GM21723 (cell line): Measurements from ENCODE around the gene VPS37C.

ENCODE experiments used
- ATAC-seq: cut with Tn5 transposase; IDR thresholded peaks from one replicate; pipeline ENCODE4 v1.9.1; 2021; ENCODE audit warnings: mild to moderate bottlenecking, moderate library complexity; ENCODE audit not compliant: unreplicated experiment

The VPS37C gene

DNA sequence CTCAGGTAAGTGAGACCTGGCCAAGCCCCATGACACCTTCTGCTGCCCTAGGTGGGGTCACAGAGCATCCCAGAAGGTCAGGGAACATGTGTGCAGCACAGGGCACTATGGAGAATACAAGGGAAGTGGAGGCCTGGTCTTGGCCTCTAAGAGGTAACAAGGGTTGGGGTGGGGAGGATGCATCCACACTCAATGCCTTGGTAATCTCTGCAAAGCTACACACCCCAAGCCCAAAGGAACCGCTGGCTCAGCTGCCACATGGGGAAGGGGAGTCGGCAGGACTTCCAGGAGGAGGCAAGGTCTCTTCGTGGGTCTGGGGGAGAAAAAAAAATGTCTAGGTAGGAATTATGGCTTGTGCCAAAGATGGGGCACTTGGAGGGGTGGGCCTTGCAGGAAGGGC is 41.7 kb downstream of the VPS37C start:
- ATAC-seq = no peak

DNA sequence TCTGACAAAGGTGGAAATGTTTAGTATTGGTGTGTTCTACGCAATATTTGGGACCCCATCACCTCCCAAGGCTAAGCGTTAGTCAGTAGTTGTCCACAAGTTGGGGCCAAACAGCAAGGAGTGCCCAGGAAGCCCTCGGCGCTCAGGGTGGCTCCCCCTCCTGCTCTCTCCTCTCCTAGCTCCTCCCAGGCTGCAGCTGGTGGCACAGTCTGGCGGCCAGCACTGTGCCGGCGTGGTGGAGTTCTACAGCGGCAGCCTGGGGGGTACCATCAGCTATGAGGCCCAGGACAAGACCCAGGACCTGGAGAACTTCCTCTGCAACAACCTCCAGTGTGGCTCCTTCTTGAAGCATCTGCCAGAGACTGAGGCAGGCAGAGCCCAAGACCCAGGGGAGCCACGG is 42.2 kb downstream of the VPS37C start:
- ATAC-seq = no peak

DNA sequence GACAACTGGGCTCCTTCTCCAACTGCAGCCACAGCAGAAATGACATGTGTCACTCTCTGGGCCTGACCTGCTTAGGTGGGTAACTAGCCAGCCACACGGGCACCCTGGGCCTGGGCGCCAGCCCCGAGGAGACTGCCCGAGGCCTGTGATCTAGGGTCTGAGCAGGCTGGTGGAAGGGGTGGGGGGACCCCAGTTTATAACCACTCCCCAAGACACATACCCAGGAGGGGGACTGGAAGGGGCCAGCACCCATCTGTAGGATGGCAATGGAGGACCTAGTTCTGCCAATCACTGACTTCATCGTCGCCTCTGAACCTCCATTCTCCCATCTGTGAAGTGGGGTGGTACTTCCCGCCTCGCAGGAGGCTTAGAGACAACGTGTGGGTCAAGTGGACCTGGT is 42.8 kb downstream of the VPS37C start:
- ATAC-seq = no peak

DNA sequence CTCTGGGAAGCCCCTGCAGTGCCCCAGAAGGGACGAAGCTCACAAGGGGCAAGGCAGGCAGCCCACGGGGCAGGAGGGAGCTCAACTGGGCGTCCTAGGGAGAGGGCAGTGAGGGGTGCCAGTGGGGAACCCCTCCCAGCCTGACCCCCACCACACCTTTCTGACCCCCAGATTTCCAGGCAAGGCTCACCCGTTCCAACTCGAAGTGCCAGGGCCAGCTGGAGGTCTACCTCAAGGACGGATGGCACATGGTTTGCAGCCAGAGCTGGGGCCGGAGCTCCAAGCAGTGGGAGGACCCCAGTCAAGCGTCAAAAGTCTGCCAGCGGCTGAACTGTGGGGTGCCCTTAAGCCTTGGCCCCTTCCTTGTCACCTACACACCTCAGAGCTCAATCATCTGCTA is 43.2 kb downstream of the VPS37C start:
- no peak for ATAC-seq

DNA sequence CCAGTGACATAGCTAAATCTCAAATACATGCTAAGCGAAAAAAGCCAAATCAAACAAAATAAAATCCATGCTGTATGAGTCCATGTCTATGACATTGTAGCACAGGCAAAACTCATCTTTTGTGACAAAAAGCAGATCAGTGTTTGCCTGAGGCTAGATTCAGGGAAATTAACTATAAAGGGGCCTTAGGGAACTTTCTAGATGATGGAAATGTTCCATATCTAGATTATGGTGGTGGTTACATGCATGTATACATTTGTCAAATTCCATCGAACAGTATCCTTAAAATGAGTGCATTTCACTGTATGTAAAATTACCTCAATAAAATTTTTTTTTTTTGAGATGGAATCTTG is 44.1 kb downstream of the VPS37C start:
- no peak for ATAC-seq

DNA sequence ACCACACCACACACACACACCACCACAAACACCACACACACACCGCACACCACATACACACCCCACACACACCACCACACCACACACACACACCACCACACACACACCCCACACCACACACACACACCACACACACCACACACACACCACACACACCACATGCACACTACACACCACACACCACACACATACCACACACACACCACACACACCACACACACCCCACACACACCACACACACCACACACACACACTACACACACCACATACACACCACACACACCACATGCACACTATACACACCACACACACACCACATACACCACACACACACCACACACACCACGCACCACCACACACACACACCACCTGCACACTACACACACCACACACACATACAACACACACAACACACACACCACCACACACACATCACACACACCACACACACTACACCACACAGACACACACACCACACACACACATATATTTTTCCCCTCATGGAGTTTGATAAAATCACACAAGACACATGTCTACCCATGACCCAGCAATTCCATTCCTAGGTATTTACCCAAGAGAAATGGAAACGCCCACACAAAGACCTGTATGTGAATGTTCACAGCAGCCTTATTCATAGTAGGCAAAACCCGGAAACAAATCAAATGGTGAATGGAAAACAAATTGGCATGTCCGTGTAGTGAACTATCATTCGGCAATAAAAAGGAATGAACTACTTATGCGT is 44.6 kb downstream of the VPS37C start:
- ATAC-seq = no peak

DNA sequence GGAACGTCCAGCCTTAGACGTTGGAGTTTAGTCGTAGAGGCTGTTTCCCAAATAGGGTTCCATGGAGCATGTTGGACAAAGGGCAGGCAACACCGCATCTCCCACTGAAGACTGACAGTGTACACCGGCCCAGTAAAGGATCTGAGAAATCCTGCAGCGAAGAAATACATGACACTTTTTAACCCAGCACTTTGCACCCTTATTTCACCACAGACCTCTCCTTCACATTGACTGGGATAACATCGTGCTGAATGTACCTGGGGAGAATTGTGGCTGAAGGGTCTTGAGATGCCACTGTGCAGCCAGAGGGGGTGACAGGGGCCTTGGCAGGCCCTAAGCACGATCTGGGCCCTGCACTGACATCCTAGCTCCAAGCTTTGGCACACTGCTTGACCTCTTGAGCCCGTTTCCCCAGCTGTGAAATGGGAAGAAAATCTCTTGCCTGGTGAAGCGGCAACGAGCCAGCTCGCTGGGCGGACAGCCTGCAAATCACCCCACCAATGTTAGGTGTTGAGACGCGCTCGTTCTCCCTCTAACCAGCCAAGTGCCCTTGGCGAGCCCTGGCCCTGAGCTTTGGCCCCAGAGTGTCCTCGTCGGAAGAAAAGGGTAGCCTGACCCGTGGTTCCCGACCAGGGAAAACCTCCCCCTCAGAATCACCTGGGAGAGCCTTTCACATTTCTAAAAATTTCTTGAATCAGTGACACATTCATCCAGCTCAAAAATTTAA is 45.6 kb downstream of the VPS37C start:
- ATAC-seq = no peak

DNA sequence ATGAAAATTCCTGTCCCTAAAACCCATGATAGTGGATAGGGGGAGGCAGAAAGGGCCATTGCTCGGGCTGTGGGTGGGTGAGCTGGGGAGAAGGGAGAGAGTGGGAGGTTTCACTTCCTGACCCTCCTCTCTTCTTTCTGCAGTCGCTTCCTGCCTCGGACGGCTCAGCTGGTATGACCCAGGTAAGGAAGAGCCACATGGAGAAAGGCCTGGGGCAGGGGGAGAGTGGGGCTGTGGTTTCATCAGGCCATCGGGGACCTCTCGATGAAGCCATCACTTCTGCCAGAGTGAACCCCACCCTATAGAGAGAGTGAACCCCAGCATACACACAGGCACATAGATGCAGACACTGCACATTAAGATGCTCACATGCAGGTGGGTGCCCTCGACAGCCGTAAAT is 46.3 kb downstream of the VPS37C start:
- ATAC-seq = no peak

DNA sequence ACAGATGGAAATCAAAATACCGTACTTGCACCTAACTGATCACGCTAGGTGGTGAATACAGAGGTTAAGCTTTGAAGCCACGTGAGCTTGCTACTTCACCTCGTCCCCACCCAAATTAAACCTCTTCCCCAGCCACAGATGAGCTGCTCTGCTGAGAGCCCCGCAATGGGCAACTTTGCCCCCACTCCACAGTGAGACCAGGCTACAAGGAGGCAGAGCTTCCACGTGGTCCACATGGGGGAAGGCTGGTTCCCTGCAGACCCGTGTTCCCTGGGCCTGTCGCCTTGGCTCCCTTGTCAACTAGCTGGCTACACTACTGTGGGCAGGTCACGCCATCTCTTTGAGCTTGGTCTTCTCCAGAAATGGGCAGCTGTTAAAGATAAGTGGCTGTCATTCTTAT is 48.0 kb downstream of the VPS37C start:
- ATAC-seq = no peak

DNA sequence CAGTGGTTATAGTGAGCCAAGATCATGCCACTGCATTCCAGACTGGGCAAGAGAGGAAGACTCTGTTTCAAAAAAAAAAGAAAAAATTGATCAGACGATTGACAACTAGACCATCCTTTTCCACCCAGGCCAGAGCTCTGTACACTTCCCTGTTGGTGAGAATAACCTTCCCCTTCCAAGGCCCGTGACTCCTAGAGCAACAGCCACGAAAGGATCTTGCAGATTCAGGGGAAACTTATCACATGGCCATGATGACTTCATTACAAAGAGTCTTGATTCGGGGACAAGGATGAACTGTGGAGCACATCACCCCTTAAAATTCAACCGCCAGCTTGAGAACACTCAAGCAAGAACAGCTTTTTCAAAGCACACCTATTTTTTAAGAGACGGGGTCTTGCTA is 48.7 kb downstream of the VPS37C start:
- ATAC-seq = no peak

DNA sequence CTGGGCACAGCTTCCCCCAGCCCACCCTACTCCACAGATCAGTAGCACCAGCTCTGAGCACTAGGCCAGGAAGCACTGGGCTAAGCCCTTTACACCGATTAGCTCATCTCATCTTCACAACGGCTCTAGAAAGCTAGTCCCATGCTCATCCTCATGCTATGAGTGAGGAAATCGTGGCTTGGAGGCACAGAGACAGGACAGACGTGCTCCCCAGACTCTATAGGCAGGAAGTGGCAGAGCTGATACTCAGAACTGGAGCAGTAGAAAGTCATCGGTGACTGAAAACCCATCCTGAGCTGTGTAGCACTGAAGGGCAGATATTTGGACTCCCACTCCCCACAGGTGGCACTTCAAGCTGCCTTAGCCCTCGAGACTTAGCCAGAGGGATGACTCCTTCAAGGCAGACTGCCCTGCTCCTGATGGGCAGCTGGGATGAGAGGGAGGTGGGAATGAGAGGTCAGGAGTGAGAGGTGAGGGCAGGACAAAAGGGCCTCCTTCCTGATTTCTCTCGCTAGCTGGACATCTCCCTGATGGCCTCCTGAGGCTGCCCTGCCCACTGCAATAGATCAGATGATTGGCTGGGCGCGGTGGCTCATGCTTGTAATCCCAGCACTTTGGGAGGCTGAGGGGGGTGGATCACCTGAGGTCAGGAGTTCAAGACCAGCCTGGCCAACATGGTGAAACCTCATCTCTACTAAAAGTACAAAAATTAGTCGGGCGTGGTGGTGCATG is 49.3 kb downstream of the VPS37C start:
- ATAC-seq = no peak

DNA sequence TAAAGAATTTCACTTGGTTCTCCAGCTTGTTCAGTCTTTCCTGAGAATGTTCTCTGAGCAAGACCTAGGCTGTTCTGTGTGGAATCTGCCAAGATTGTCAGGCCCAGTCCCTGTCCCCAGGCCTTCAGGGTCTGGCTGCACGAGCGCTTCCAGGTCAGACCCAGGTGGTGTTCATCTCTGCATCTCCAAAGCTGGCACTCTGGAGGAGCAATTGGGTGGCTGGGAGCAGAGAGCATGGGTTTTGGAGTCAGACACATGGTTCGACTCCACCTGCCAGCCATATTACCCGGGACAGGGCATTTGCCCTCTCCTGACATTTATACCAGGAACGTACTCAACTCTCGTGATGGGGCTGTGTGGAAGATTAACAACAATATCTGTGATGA is 50.2 kb downstream of the VPS37C start:
- ATAC-seq = no peak

DNA sequence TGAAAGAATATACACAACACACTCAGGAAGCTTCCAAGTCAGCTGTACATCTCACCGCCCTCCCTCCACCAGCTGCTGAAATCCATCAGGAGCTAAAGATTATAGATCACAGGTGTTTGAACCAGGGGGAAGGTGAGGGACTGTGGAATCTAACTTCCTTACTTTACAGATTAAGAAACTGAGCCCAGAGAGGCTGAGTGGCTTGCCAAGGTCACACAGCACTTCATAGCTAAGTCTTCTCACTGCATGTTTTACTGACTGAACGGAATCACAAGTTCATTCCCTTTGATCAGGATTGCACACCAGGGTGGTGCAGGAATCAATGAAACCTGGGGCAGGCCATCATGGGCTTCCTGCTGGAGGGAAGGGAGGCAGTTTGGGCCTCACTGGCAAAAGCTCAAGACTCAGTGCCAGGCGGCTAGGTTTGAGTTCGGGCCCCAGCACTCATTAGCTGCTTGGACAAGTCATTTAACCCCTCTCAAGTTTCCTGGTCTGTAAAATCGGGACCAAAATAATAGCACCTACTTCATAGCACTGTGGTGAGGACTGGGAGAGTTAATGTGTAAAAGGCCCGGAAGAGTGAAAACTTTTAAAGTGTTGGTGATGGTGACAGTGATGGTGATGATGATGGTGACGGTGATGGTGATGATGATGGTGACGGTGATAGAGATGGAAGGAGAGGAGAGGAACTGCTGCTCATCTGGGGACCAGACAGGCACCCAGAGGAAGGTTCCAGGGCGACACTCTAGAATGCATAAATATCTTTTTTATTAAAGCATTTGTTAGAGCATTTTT is 50.8 kb downstream of the VPS37C start:
- no peak for ATAC-seq

DNA sequence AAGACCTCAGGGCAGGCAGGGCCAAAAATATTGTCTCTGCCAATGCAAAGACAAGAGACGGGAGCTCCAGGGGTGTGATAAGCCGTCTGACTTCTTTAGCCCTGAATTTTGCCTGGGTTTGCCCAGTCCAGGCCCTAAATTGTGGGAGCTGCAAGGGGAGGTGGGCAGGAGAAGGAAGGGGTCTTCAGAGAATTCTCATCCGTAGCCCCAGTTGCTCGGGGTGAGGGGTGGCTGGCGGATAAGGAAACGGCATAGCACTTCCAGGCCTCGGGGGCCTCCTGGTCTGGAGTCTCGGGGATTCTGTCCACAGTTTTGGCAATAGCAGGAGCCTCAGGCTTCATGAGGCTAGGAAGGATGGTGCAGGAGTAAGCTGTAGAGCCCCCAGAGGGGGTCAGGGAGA is 51.6 kb downstream of the VPS37C start:
- no peak for ATAC-seq

DNA sequence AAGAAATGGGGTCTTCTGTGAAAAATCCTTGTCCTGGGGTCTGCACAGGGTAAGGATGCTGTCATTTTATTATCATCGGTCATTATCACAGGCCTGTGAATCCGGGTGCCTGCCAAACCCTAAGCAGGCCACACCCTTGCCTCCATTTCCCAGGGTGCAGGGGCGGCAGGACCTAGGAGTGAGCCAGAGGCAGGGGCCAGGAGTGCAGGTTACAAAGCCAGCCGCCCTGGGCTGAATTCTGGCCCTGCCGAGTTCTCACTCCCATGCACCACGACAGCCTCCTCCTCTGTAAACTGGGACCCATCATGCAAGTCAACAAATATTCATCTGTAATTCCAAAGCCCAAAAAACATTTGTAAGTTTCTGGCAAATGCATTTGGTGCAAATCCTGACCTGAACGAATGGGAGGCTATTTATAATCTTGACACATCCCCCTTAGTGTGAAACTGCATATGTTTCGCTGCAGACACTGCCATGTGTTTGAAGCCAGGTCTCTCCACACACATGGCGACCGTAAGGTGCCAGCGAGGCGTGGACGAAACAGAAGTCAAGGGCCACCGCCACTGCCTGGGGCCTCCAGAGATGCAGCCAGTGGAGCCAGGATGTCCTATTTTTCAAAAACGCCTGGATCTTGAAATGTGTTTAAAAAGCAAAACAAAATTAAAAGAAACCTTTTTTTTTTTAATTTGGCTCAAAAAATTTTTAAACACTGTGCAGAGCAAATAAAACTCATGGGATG is 52.2 kb downstream of the VPS37C start:
- ATAC-seq = no peak

DNA sequence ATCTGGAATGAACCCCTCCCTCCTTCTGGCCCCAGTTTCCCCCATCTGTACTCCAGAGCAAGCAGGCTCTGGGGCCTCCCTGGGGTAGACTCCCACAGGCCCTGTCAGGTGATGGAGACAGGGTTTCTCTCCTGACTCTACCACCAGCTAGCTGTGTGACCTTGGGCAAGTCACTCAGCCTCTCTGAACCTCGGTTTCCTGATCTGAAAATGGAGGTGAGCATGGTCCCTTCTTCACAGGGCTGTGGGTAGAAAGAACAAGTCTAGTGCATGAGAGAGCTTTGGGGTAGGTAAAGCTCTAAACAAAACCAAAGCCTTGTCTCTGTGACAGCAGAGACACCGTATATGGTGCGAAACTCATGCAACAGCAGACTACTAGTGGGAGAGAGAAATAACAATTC is 53.3 kb downstream of the VPS37C start:
- ATAC-seq = no peak

DNA sequence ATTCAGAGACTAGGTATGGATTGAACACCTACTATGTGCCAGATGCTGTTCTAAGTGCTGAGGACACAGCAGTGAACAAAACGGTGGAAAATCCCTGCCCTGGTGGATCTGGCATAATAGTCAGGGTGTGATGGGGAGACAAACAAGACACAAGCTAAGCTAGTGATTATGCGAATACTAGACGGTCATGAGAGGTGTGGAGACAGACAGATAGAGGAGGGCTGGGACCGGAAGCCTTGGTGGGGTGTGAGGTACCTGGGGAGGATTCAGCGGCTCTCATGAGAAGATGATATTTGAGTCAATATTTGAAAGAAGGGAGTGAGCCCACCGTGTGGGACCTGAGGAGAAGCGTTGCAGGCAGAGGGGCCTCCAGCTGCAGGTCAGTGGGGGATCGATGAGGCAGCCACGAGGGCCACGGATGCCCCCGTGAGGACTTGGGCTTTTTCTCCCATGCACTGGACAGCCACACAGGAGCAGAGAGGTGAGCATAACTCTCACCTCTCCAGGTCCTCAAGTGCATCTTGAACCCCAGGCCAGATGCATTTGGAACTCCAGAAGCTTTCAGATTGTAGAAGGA is 54.2 kb downstream of the VPS37C start:
- ATAC-seq = no peak

DNA sequence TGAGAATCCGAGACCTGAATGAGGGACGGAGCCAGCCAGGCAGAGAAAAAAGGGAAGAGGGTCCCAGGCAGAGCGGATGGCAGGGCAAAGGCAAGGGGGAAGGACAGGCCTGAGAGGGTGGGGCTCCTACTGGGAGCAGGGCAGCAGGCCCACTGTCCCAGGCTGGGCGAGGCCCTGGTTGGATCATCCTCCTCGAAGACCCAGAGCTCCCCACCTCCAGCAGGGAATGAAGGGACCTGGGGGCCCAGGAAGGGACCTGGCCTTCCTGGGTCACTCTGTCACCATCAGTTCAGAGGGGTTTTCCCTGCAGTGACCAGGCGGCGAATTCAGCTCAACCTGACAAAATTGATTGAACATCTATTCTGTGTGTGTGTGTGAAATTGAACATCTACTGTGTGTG is 54.9 kb downstream of the VPS37C start:
- ATAC-seq = no peak

DNA sequence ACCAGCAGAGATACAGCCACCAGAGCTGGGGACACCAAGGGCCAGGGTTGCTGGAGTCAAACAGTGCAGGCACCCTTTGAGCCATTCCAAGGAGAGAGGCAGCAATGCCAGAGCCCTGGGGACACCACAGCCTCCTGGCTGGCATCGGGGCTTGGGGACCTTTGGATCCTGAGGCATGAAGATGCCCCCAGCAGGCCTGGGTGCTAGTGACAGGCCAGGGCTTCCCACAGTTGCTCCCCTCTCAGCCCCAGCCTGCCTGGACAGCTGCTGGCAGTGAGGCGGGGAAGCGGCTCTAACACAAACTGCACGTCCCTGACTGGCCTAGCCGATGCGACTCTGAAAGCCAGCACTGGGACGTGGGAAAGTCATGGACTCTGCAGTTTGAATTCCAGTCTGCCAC is 56.3 kb downstream of the VPS37C start:
- no peak for ATAC-seq

DNA sequence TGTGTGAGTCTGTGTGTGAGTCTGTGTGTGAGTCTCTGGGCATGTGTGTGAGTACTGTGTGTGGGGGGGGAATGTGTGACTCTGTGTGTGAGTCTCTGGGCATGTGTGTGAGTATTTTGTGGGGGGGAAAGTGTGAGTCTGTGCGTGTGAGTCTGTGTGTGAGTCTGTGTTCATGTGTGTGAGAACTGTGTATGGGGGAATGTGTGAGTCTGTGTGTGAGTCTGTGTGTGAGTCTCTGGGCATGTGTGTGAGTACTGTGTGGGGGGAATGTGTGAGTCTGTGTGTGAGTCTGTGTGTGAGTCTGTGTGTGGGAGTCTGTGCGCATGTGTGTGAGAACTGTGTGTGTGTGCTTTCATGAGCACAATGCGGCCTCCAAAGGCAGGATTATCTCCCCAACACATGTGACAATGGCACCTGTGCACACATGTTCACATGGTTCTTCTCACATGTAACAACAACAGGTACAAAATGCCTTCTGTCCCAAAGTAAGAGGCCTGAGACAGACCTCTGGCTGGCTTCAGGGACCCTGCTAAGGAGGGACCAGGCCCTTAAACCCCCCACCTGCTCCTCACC is 57.3 kb downstream of the VPS37C start:
- ATAC-seq = no peak
